CD14-positive monocyte (primary cell): ENCODE measurements around the gene OPTC. TPM values are rescaled to one million over a fixed set of nuclear protein-coding genes. Genes with fewer than 3 reads are reported as not detected.

ENCODE experiments used
- DNase-seq, 3 donors: peaks; one replicate each; pipeline ENCODE4 v3.0.0-alpha.2; 2011 to 2022
- H2AFZ ChIP-seq: 2 replicates; pipeline ENCODE4 v1.6.0; 2012; ENCODE audit warnings: mild to moderate bottlenecking, low read depth, low read length, inconsistent platforms; ENCODE audit not compliant: insufficient read depth, poor library complexity, severe bottlenecking
- H3K27ac ChIP-seq, 2 donors: 1 replicate in 1 of 2; 2 replicates in 1 of 2; pipeline ENCODE4 v1.5.1; 2012 to 2013; ENCODE audit warnings: low read length in 2 of 2, control low read depth in 1 of 2, inconsistent platforms in 1 of 2, low read depth in 1 of 2, mild to moderate bottlenecking in 1 of 2
- H3K27me3 ChIP-seq, 2 donors: one replicate each; pipeline versions ENCODE4 v1.6.0 to v1.6.1; 2011 to 2013; ENCODE audit warnings: low read length in 2 of 2; ENCODE audit not compliant: control insufficient read depth in 2 of 2, insufficient read depth in 2 of 2
- H3K36me3 ChIP-seq, 2 donors: replicated peaks in 1 of 2; 1 replicate in 1 of 2; 2 replicates in 1 of 2; pipeline versions ENCODE4 v1.5.1 to v1.6.1; 2012 to 2013; ENCODE audit warnings: low read length in 2 of 2, control low read depth in 1 of 2, inconsistent platforms in 1 of 2, mild to moderate bottlenecking in 1 of 2; ENCODE audit not compliant: insufficient read depth in 2 of 2, control insufficient read depth in 1 of 2
- H3K4me1 ChIP-seq, 2 donors: 1 replicate in 1 of 2; 2 replicates in 1 of 2; pipeline versions ENCODE4 v1.5.1 to v1.6.1; 2012 to 2013; ENCODE audit warnings: low read length in 2 of 2, control low read depth in 1 of 2, inconsistent platforms in 1 of 2, mild to moderate bottlenecking in 1 of 2, moderate library complexity in 1 of 2; ENCODE audit not compliant: insufficient read depth in 2 of 2, control insufficient read depth in 1 of 2
- H3K4me2 ChIP-seq: replicated peaks from 2 replicates; pipeline ENCODE3; 2012; ENCODE audit warnings: low read length, moderate library complexity, mild to moderate bottlenecking; ENCODE audit not compliant: poor library complexity, severe bottlenecking; ENCODE audit errors: extremely low read depth
- H3K4me3 ChIP-seq, 3 experiments: fragments of 200-600 bp in 1 of 3; sonication (generic) in 1 of 3; replicated peaks in 1 of 3; 1 replicate in 2 of 3; 2 replicates in 1 of 3; pipeline ENCODE4 v1.5.1; 2011 to 2013; ENCODE audit warnings: low read length in 3 of 3, mild to moderate bottlenecking in 3 of 3, control low read depth in 2 of 3, low read depth in 2 of 3, inconsistent platforms in 1 of 3, moderate library complexity in 1 of 3
- H3K79me2 ChIP-seq: 2 replicates; pipeline ENCODE4 v1.6.0; 2012; ENCODE audit warnings: mild to moderate bottlenecking, control low read depth, inconsistent platforms, low read length, moderate library complexity; ENCODE audit not compliant: insufficient read depth
- H3K9ac ChIP-seq: 2 replicates; pipeline ENCODE4 v1.6.0; 2017; ENCODE audit warnings: low read length, mild to moderate bottlenecking; ENCODE audit not compliant: insufficient read depth, poor library complexity, severe bottlenecking
- H3K9me3 ChIP-seq, 2 donors: replicated peaks in 1 of 2; 1 replicate in 1 of 2; 2 replicates in 1 of 2; pipeline versions ENCODE4 v1.5.1 to v1.6.1; 2012 to 2013; ENCODE audit warnings: low read length in 2 of 2, control low read depth in 1 of 2; ENCODE audit not compliant: control insufficient read depth in 1 of 2, insufficient read depth in 1 of 2
- H4K20me1 ChIP-seq: 2 replicates; pipeline ENCODE4 v1.6.0; 2012; ENCODE audit warnings: mild to moderate bottlenecking, low read length, control low read depth, moderate library complexity; ENCODE audit not compliant: insufficient read depth
- H3K27ac Mint-ChIP-seq, 7 donors: one replicate each; pipeline ENCODE4 v1.8.0; 2020; ENCODE audit warnings: mild to moderate bottlenecking in 7 of 7, mixed read lengths in 7 of 7, moderate library complexity in 6 of 7, inconsistent platforms in 2 of 7
- H3K27me3 Mint-ChIP-seq, 3 donors: one replicate each; pipeline ENCODE4 v1.8.0; 2021 to 2022; ENCODE audit warnings: low read depth in 3 of 3, mild to moderate bottlenecking in 3 of 3, mixed read lengths in 3 of 3, moderate library complexity in 3 of 3, inconsistent platforms in 1 of 3
- H3K36me3 Mint-ChIP-seq, 2 donors: one replicate each; pipeline ENCODE4 v1.8.0; 2020; ENCODE audit warnings: mixed read lengths in 2 of 2, inconsistent platforms in 1 of 2, mild to moderate bottlenecking in 1 of 2
- H3K4me1 Mint-ChIP-seq: one replicate; pipeline ENCODE4 v1.8.0; 2020; ENCODE audit warnings: mild to moderate bottlenecking, mixed read lengths
- H3K4me3 Mint-ChIP-seq, 2 donors: one replicate each; pipeline ENCODE4 v1.8.0; 2020; ENCODE audit warnings: mild to moderate bottlenecking in 2 of 2, mixed read lengths in 2 of 2, moderate library complexity in 1 of 2
- H3K9me3 Mint-ChIP-seq, 7 donors: one replicate each; pipeline ENCODE4 v1.8.0; 2020 to 2022; ENCODE audit warnings: mixed read lengths in 7 of 7, mild to moderate bottlenecking in 6 of 7, moderate library complexity in 6 of 7, inconsistent platforms in 2 of 7
- CTCF ChIP-seq: fragments of 200-600 bp; IDR thresholded peaks from one replicate; pipeline ENCODE4 v1.8.0; 2022; ENCODE audit warnings: antibody characterized with exemption, mild to moderate bottlenecking
- WGBS: methylation state at CpG from one replicate; pipeline ENCODE4 v1.1.5; 2013; ENCODE audit warnings: missing lambda C conversion rate; ENCODE audit not compliant: insufficient coverage; 5-methylcytosine and 5-hydroxymethylcytosine counted together
- intact Hi-C, 2 donors: fragments of 100-400 bp; cut with micrococcal nuclease; formaldehyde crosslinking; loops; one replicate each; pipeline versions ENCODE4 v1.15.0 to v1.15.1; 2023
- polyA plus RNA-seq, 3 donors: library from polyadenylated mRNA; depleted of rRNA in 1 of 3; unstranded in 2 of 3; stranded (reverse) in 1 of 3; fragments of 300-500 nt in 2 of 3; fragments of >200 nt in 1 of 3; fragmentation: Illumina TruSeq in 2 of 3; gene quantifications; 1 replicate in 2 of 3; 2 replicates in 1 of 3; pipeline ENCODE4 v1.2.3, GENCODE V29; 2012 to 2021

Gene OPTC
- polyA plus RNA-seq, 3 donors: not detected

GRCh38 chr1:203497269-203497777 is 3.4 kb downstream of the OPTC start:
- no peaks in the 10 kb centered on the region for H3K9me3 Mint-ChIP-seq
- no peaks in the 10 kb centered on the region for H3K9me3 ChIP-seq
- H3K27me3 Mint-ChIP-seq: peaks cover 4 to 10% (median 7%) of the 10 kb centered on the region in 3 donors
- H4K20me1 ChIP-seq: no peaks in the 10 kb centered on the region
- H3K4me3 ChIP-seq: no peak overlapping the region
- TF ChIP-seq CTCF: no peak
- no peaks in the 10 kb centered on the region for H3K36me3 Mint-ChIP-seq
- H3K4me2 ChIP-seq: no peak overlapping the region
- no peaks in the 10 kb centered on the region for H3K27me3 ChIP-seq
- H3K36me3 ChIP-seq: no peaks in the 10 kb centered on the region
- H3K4me1 ChIP-seq: no peaks in the 10 kb centered on the region
- H3K79me2 ChIP-seq: no peaks in the 10 kb centered on the region
- no peak overlapping the region for H2AFZ ChIP-seq
- no peak overlapping the region for H3K27ac ChIP-seq
- intact Hi-C loops: no loop called here
- no peaks in the 10 kb centered on the region for H3K4me1 Mint-ChIP-seq
- no peak overlapping the region for H3K4me3 Mint-ChIP-seq
- H3K9ac ChIP-seq: no peak overlapping the region
- peak overlapping the region in 1 of 7 donors; percentile 35 for H3K27ac Mint-ChIP-seq
- no peak for DNase-seq
- no CpG with 5 or more reads among the region's 5 CpGs for WGBS

- H2AFZ ChIP-seq: no peak overlapping the region
- no peaks in the 10 kb centered on the region for H3K4me1 ChIP-seq
- no peaks in the 10 kb centered on the region for H3K9me3 ChIP-seq
- H3K27ac ChIP-seq: no peak overlapping the region
- no peaks in the 10 kb centered on the region for H3K36me3 ChIP-seq
- H3K36me3 Mint-ChIP-seq: no peaks in the 10 kb centered on the region
- no peak overlapping the region for H3K4me3 Mint-ChIP-seq
- H3K9ac ChIP-seq: no peak overlapping the region
- no peaks in the 10 kb centered on the region for H3K27me3 ChIP-seq
- H3K79me2 ChIP-seq: no peaks in the 10 kb centered on the region
- TF ChIP-seq CTCF: no peak
- intact Hi-C loops: loop anchor here in 1 of 2 donors (10.0 kb wide), 1 partner anchor 275 kb away; no protein-coding TSS in a partner anchor
- peak overlapping the region in 1 of 7 donors; percentile 74 for H3K27ac Mint-ChIP-seq
- peaks cover 2% of the 10 kb centered on the region for H3K4me1 Mint-ChIP-seq
- no peaks in the 10 kb centered on the region for H4K20me1 ChIP-seq
- no peak overlapping the region for H3K4me3 ChIP-seq
- no peak overlapping the region for H3K4me2 ChIP-seq
- no peaks in the 10 kb centered on the region for H3K9me3 Mint-ChIP-seq
- 98% methylated on average over 6 of the region's 7 CpGs for WGBS
- H3K27me3 Mint-ChIP-seq: peaks cover 9 to 18% (median 10%) of the 10 kb centered on the region in 3 donors
- no peak for DNase-seq
Measured at GRCh38 chr1:203499643-203500278, 5.8 kb downstream of the OPTC start.
